ENCODE data around the gene MAPKAP1.

MAPKAP1 gene

GRCh38 chr9:125466411-125466810 lies 240.6 kb downstream of the MAPKAP1 start:
- Histone ChIP-seq H3K4me1 (ENCODE audit: insufficient read depth, low read length) (no peaks in the 10 kb centered on the region), H3K27me3 (ENCODE audit: insufficient read depth, low read length, poor library complexity) (no peaks in the 10 kb centered on the region), H3K27ac (ENCODE audit: low read length) (no peak overlapping the region), H3K79me2 (ENCODE audit: insufficient read depth, low read length) (no peaks in the 10 kb centered on the region), H2AFZ (ENCODE audit: low read depth, low read length) (no peak overlapping the region), H3K9me3 (ENCODE audit: insufficient read depth, low read length, severe bottlenecking) (no peaks in the 10 kb centered on the region), H3K4me2 (ENCODE audit: insufficient read depth, low read length) (no peak overlapping the region), H3K4me3 (ENCODE audit: low read depth in 1 of 2, low read length in 2 of 2) (no peak overlapping the region), H3K36me3 (ENCODE audit: insufficient read depth, low read length) (peaks cover 20% of the 10 kb centered on the region; the same call in 1 of the 2 replicates), H4K20me1 (ENCODE audit: insufficient read depth, low read length) (no peaks in the 10 kb centered on the region), H3K9ac (ENCODE audit: low read depth, low read length) (no peak overlapping the region)
- DNase-seq: no peak
- no peak for ATAC-seq (ENCODE audit: insufficient read depth, low read depth)
- TF ChIP-seq CTCF (IDR thresholded peaks at IDR 0.05; ENCODE audit: borderline replicate concordance, extremely low read depth, low read length, poor library complexity, severe bottlenecking): no peak
- TF ChIP-seq EZH2 (IDR thresholded peaks at IDR 0.05; ENCODE audit: borderline replicate concordance, low read depth, low read length, severe bottlenecking): no peak

DNA sequence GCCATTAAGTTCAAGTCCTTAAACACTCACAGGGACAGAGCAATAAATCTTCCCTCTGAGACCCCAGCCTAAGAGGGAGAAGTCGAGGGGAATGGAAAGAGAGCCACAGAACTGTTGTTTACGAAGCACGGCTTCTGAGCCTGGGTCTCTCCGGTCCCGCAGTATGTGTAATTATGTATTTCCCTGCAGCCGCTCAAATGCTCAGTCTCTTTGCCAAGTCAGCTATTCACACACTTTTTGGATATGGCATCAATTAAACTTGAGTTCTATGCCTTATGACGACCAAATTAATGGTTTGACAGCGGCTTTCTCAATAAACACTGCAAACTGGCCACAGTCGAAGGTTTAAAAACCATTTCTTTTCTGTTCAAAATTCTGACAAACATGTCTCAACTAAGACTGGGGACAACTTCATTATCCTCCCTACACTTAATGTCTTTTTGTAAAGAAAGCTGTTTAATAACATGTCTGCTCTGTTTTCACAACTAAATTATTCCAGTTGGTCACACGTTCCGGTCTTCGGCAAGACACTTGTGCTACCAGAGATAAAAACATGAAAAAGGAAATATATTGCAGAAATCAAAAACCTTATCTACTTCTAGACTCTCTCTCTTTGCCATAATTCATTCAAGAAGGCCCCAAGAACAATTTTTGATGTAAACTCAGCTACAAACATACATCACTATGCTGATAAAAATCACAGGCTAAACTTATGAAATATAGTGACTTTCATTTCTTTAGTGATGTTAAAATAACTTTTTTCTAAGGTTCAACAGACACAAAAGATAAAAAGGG lies 242.2 kb downstream of the MAPKAP1 start:
- DNase-seq (no peak), ATAC-seq (ENCODE audit: insufficient read depth, low read depth) (no peak)
- no peaks in the 10 kb centered on the region for H4K20me1 ChIP-seq (ENCODE audit: insufficient read depth, low read length)
- H2AFZ ChIP-seq (ENCODE audit: low read depth, low read length): no peak overlapping the region
- H3K9ac ChIP-seq (ENCODE audit: low read depth, low read length): no peak overlapping the region
- no peaks in the 10 kb centered on the region for H3K4me1 ChIP-seq (ENCODE audit: insufficient read depth, low read length)
- H3K79me2 ChIP-seq (ENCODE audit: insufficient read depth, low read length): no peaks in the 10 kb centered on the region
- H3K27ac ChIP-seq (ENCODE audit: low read length): no peak overlapping the region
- no peak for TF ChIP-seq EZH2 (IDR thresholded peaks at IDR 0.05; ENCODE audit: borderline replicate concordance, low read depth, low read length, severe bottlenecking)
- no peak for TF ChIP-seq CTCF (IDR thresholded peaks at IDR 0.05; ENCODE audit: borderline replicate concordance, extremely low read depth, low read length, poor library complexity, severe bottlenecking)
- H3K27me3 ChIP-seq (ENCODE audit: insufficient read depth, low read length, poor library complexity): no peaks in the 10 kb centered on the region
- H3K9me3 ChIP-seq (ENCODE audit: insufficient read depth, low read length, severe bottlenecking): no peaks in the 10 kb centered on the region
- no peak overlapping the region for H3K4me2 ChIP-seq (ENCODE audit: insufficient read depth, low read length)
- no peak overlapping the region for H3K4me3 ChIP-seq (ENCODE audit: low read depth in 1 of 2, low read length in 2 of 2)
- peaks cover 28% of the 10 kb centered on the region; the same call in 1 of the 2 replicates for H3K36me3 ChIP-seq (ENCODE audit: insufficient read depth, low read length)

DNA sequence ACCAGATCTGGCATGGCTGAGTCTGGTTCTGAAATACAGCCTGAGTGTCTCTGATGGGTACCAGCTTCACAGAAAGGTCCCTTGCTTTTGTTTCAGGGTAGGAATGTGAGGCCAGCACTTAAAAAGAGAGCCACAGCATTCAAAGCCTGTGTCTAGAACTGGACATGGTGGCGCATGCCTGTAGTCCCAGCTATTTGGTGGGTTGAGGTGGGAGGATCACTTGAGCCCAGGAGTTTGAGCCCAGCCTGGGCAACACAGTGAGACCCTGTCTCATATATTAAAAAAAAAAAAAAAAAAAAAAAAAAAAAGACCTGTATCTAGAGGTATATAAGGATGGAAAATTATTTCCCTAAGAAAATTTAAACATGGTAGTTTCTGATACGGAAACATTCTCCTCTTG lies 243.1 kb downstream of the MAPKAP1 start:
- H3K36me3 ChIP-seq (ENCODE audit: insufficient read depth, low read length): peaks cover 28% of the 10 kb centered on the region; the same call in 1 of the 2 replicates
- TF ChIP-seq CTCF (IDR thresholded peaks at IDR 0.05; ENCODE audit: borderline replicate concordance, extremely low read depth, low read length, poor library complexity, severe bottlenecking) (no peak), EZH2 (IDR thresholded peaks at IDR 0.05; ENCODE audit: borderline replicate concordance, low read depth, low read length, severe bottlenecking) (no peak)
- no peak overlapping the region for H3K4me2 ChIP-seq (ENCODE audit: insufficient read depth, low read length)
- DNase-seq (no peak), ATAC-seq (ENCODE audit: insufficient read depth, low read depth) (no peak)
- H3K27me3 ChIP-seq (ENCODE audit: insufficient read depth, low read length, poor library complexity): no peaks in the 10 kb centered on the region
- H3K9me3 ChIP-seq (ENCODE audit: insufficient read depth, low read length, severe bottlenecking): no peaks in the 10 kb centered on the region
- H2AFZ ChIP-seq (ENCODE audit: low read depth, low read length): no peak overlapping the region
- H3K4me3 ChIP-seq (ENCODE audit: low read depth in 1 of 2, low read length in 2 of 2): no peak overlapping the region
- H3K9ac ChIP-seq (ENCODE audit: low read depth, low read length): no peak overlapping the region
- H3K79me2 ChIP-seq (ENCODE audit: insufficient read depth, low read length): no peaks in the 10 kb centered on the region
- no peaks in the 10 kb centered on the region for H3K4me1 ChIP-seq (ENCODE audit: insufficient read depth, low read length)
- H3K27ac ChIP-seq (ENCODE audit: low read length): no peak overlapping the region
- no peaks in the 10 kb centered on the region for H4K20me1 ChIP-seq (ENCODE audit: insufficient read depth, low read length)

Measured in DND-41 (cell line).